ENCODE measurements around the gene SEPTIN8. TPM values are rescaled to one million over a fixed set of nuclear protein-coding genes. Genes with fewer than 3 reads are reported as not detected.

Gene SEPTIN8
- total RNA-seq, 2 donors from 2014 or later = 27.5 to 27.7 TPM

GRCh38 chr5:132788990-132789886, 12.2 kb upstream of the SEPTIN8 start:
- TF ChIP-seq CTCF (IDR thresholded peaks at IDR 0.05) = no peak
- TF ChIP-seq POLR2A (IDR thresholded peaks at IDR 0.05) = no peak
- Histone ChIP-seq H3K27ac (no peak overlapping the region), H3K27me3 (no peaks in the 10 kb centered on the region), H3K4me1 (no peaks in the 10 kb centered on the region), H3K9me3 (no peaks in the 10 kb centered on the region), H3K4me3 (no peak overlapping the region), H3K36me3 (replicated peaks in 1 of 2; ENCODE audit: insufficient read depth in 1 of 2, low read depth in 2 of 2) (no peaks in the 10 kb centered on the region)
- ATAC-seq (no peak), DNase-seq (no peak)
- WGBS, 2 donors = 83 to 85% methylated on average over 8 of the region's 8 CpGs
- intact Hi-C loops (cut with DNase I) = no loop called here

GRCh38 chr5:132788508-132788907, 11.5 kb upstream of the SEPTIN8 start:
- DNase-seq (no peak), ATAC-seq (no peak)
- no peak overlapping the region for H3K27ac ChIP-seq
- no peaks in the 10 kb centered on the region for H3K4me1 ChIP-seq
- H3K9me3 ChIP-seq = no peaks in the 10 kb centered on the region
- 93 to 100% methylated on average over 1 of the region's 1 CpG for WGBS, 2 donors
- H3K27me3 ChIP-seq = no peaks in the 10 kb centered on the region
- no peak overlapping the region for H3K4me3 ChIP-seq
- intact Hi-C loops (cut with DNase I) = no loop called here
- TF ChIP-seq POLR2A (IDR thresholded peaks at IDR 0.05) = no peak
- TF ChIP-seq CTCF (IDR thresholded peaks at IDR 0.05) = no peak
- H3K36me3 ChIP-seq (replicated peaks in 1 of 2; ENCODE audit: insufficient read depth in 1 of 2, low read depth in 2 of 2) = no peaks in the 10 kb centered on the region

GRCh38 chr5:132787076-132787475, 10.0 kb upstream of the SEPTIN8 start:
- H3K4me1 ChIP-seq = no peaks in the 10 kb centered on the region
- intact Hi-C loops (cut with DNase I) = no loop called here
- H3K27me3 ChIP-seq = no peaks in the 10 kb centered on the region
- ATAC-seq = no peak
- H3K9me3 ChIP-seq = no peaks in the 10 kb centered on the region
- H3K27ac ChIP-seq = no peak overlapping the region
- DNase-seq = no peak
- WGBS, 2 donors = 94 to 97% methylated on average over 1 of the region's 1 CpG
- H3K36me3 ChIP-seq (replicated peaks in 1 of 2; ENCODE audit: insufficient read depth in 1 of 2, low read depth in 2 of 2) = no peaks in the 10 kb centered on the region
- H3K4me3 ChIP-seq = no peak overlapping the region
- TF ChIP-seq POLR2A (IDR thresholded peaks at IDR 0.05) = no peak

GRCh38 chr5:132785864-132786263, 8.8 kb upstream of the SEPTIN8 start:
- Histone ChIP-seq H3K4me1 (no peaks in the 10 kb centered on the region), H3K36me3 (replicated peaks in 1 of 2; ENCODE audit: insufficient read depth in 1 of 2, low read depth in 2 of 2) (no peaks in the 10 kb centered on the region), H3K27me3 (no peaks in the 10 kb centered on the region), H3K9me3 (no peaks in the 10 kb centered on the region), H3K4me3 (no peak overlapping the region), H3K27ac (no peak overlapping the region)
- ATAC-seq (no peak), DNase-seq (no peak)
- 88 to 90% methylated on average over 4 of the region's 4 CpGs for WGBS, 2 donors
- intact Hi-C loops (cut with DNase I) = no loop called here
- TF ChIP-seq POLR2A (IDR thresholded peaks at IDR 0.05) (no peak), CTCF (IDR thresholded peaks at IDR 0.05) (no peak)

- 77 to 78% methylated on average over 5 of the region's 5 CpGs for WGBS, 2 donors
- no peak for DNase-seq
- H3K4me3 ChIP-seq = no peak overlapping the region
- no peaks in the 10 kb centered on the region for H3K36me3 ChIP-seq (replicated peaks in 1 of 2; ENCODE audit: insufficient read depth in 1 of 2, low read depth in 2 of 2)
- TF ChIP-seq POLR2A (IDR thresholded peaks at IDR 0.05) = no peak
- TF ChIP-seq CTCF (IDR thresholded peaks at IDR 0.05) = no peak
- H3K27me3 ChIP-seq = no peaks in the 10 kb centered on the region
- H3K9me3 ChIP-seq = no peaks in the 10 kb centered on the region
- no peaks in the 10 kb centered on the region for H3K4me1 ChIP-seq
- intact Hi-C loops (cut with DNase I) = no loop called here
- H3K27ac ChIP-seq = no peak overlapping the region
- no peak for ATAC-seq
Measured at GRCh38 chr5:132785365-132785764, 8.3 kb upstream of the SEPTIN8 start.
